Measurements from ENCODE around the gene PLA2G4E.

DNA sequence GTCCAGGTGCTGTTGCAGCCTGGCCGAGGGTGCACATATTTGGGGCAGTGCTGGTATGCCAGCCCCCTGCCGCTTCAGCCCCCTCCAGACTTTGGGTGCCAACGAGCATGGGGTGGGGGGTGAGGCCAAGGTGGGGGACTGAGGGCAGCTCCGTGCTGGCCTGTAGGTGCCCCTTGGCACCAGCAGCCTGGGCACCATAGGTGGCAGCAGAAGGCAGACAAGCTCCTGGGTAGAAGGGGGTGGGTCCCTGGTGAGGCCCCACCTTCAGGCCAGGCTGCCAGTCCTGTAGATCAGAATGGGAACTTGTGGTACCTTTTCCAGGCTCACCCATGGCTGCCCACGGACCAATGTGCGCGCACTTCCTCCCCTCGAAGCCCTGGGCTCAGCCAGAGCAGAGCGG is 16.1 kb upstream of the PLA2G4E start:
- no peak for TF ChIP-seq CTCF (conservative IDR thresholded peaks at IDR 0.05 in 1 of 2, IDR thresholded peaks at IDR 0.05 in 1 of 2; ENCODE audit: low read depth in 1 of 2, low read length in 2 of 2)
- TF ChIP-seq EZH2 (IDR thresholded peaks at IDR 0.05; ENCODE audit: low read length, missing control alignments) = no peak

All from fibroblast of lung (primary cell).